Measurements from ENCODE around the gene ZBTB48. TPM values are rescaled to one million over a fixed set of nuclear protein-coding genes. Genes with fewer than 3 reads are reported as not detected.

ZBTB48 gene
- total RNA-seq, 4 donors from 2014 or later = 12.7 to 17.7 (median 14.1) TPM

DNA sequence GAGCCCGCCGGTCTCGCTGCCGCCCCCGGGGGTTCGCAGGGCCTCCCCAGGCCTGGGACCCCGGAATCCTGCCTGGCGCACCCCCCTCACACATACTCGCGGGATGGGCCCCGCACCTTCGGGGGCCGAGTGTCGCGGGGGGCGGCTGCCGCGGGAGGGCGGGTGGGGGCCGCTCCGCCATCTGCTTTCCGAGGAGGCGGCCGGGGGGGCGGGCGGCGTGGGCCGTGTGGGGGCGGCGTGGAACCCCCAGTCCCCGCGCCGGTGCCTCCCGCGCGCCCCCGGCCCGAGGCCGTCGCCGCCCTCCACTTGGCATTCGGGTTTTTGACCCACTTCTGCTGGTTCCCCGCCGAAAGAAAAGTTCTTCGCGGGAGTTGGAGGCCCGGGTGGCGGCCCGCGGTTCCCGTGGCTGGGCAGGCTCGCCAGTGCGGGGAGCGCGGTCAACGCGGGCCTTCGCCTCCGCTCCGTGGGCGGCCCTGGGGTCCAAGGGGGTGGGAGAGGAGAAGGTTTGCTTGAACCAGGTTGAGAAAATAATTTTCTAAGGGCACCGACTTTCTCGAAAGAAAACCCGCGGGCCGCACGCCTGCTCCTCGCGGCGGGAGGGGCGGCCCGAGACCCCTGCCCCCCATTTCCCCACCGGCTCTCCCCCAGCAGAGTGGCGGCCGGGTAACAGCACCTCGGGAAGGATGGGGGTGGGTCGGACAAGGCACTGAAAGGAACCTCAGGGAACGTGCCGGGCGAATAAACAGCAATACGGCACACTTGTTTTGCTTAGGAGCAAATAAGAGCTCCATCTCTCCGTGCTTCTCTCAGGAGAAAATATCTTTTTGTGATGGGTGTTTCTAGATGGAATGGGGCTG lies 35.4 kb downstream of the ZBTB48 start:
- Histone ChIP-seq H3K9me3 (no peaks in the 10 kb centered on the region), H3K27ac (peak overlapping the region; percentile 88 to 99 (median 97)), H3K4me3 (peak overlapping the region; percentile 83 to 89), H3K27me3 (no peaks in the 10 kb centered on the region), H3K4me1 (peaks cover 0 to 57% (median 11%) of the 10 kb centered on the region in 3 donors), H3K36me3 (peaks cover 0 to 31% of the 10 kb centered on the region in 2 donors)
- WGBS, 2 donors (ENCODE audit: low coverage in 1 of 2) = 0 to 10% methylated on average over 2 of the region's 82 CpGs
- ATAC-seq = no peak
- TF ChIP-seq EP300 (IDR thresholded peaks at IDR 0.05) (no peak), POLR2A (IDR thresholded peaks at IDR 0.05) (no peak), POLR2AphosphoS5 (IDR thresholded peaks at IDR 0.05) (no peak), CTCF (IDR thresholded peaks at IDR 0.05) (no peak)

DNA sequence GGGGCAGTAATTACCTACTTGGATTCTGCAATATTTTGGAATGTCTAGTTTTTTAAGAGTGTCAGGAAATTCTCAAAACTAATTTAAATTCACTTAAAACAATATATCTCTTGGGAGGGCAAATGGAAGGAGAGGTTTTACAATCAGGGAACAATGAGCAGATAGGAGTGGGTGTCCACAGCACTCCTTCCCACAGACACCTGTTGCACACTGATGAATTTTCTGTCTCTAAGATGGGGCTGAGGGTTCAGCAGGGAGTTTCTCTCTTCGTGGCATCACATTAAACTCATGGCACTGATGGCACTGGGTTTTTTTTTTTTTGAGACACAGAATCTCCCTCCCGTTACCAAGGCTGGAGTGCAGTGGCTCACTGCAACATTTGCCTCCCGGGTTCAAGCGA lies 39.3 kb downstream of the ZBTB48 start:
- no peak overlapping the region for H3K27ac ChIP-seq
- H3K4me3 ChIP-seq = no peak overlapping the region
- H3K9me3 ChIP-seq = no peaks in the 10 kb centered on the region
- H3K36me3 ChIP-seq = peaks cover 0 to 61% of the 10 kb centered on the region in 2 donors
- TF ChIP-seq CTCF (IDR thresholded peaks at IDR 0.05) = no peak
- no peak for TF ChIP-seq POLR2AphosphoS5 (IDR thresholded peaks at IDR 0.05)
- TF ChIP-seq EP300 (IDR thresholded peaks at IDR 0.05) = no peak
- no peak for TF ChIP-seq POLR2A (IDR thresholded peaks at IDR 0.05)
- 78 to 96% methylated on average over 2 to 4 of the region's 4 CpGs for WGBS, 2 donors (ENCODE audit: low coverage in 1 of 2)
- H3K27me3 ChIP-seq = no peaks in the 10 kb centered on the region
- no peak for ATAC-seq
- H3K4me1 ChIP-seq = peaks cover 0 to 60% (median 11%) of the 10 kb centered on the region in 3 donors

DNA sequence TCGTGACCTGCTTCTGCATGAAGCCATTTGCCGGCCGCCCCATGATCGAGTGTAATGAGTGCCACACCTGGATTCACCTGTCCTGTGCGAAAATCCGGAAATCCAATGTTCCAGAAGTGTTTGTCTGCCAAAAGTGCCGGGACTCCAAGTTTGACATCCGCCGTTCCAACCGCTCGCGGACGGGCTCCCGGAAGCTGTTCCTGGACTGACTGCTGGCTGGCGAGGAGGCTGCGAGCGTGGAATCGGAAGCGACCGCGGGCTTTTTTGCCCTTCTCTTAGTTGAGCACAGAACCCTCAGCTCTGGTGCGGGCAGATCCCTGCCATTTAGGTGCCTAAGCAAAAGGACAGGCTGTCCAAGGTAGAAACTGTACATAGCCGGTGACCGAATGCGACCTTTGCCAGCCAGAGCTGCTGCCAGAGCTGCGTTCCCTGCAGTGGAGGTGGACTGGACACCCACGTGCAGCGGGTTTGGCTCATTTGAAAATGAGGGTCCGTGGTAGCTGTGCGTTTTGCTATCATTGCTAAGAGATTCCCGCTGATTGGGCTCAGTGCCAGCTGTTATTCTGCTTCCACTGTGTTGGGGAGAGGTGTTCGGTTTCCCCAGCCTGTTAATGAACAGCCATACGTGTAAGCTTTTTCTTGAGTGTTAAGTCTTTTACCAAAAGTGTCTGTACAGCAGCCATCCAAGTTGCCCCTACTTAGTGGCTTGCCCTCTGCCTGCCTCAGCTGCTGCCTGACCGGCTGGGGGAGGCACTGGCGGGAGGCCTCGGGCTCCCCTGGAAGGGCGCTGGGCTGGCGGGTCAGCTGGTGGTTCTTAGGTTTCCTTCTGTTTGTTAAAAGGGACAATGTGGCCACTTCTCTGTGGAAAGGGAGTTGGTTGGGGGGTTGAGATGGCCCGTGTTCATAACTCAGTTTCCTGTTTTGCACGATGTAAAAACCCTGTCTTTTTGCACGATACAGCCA lies 41.9 kb downstream of the ZBTB48 start:
- no peak for TF ChIP-seq EP300 (IDR thresholded peaks at IDR 0.05)
- TF ChIP-seq POLR2AphosphoS5 (IDR thresholded peaks at IDR 0.05) = no peak
- no peak for TF ChIP-seq POLR2A (IDR thresholded peaks at IDR 0.05)
- Histone ChIP-seq H3K27ac (peak overlapping the region in 3 of 4 donors; percentile 91 to 95 (median 92)), H3K4me1 (peaks cover 0 to 63% (median 14%) of the 10 kb centered on the region in 3 donors), H3K9me3 (no peaks in the 10 kb centered on the region), H3K4me3 (no peak overlapping the region), H3K27me3 (no peaks in the 10 kb centered on the region), H3K36me3 (peaks cover 0 to 61% of the 10 kb centered on the region in 2 donors)
- ATAC-seq = no peak
- WGBS, 2 donors (ENCODE audit: low coverage in 1 of 2) = 81 to 93% methylated on average over 3 to 17 of the region's 41 CpGs

- no peak for ATAC-seq
- H3K9me3 ChIP-seq = no peaks in the 10 kb centered on the region
- no peak overlapping the region for H3K4me3 ChIP-seq
- H3K36me3 ChIP-seq = peaks cover 0 to 63% of the 10 kb centered on the region in 2 donors
- H3K4me1 ChIP-seq = peaks cover 0 to 63% (median 15%) of the 10 kb centered on the region in 3 donors
- TF ChIP-seq POLR2A (IDR thresholded peaks at IDR 0.05) (no peak), EP300 (IDR thresholded peaks at IDR 0.05) (no peak), CTCF (IDR thresholded peaks at IDR 0.05) (no peak), POLR2AphosphoS5 (IDR thresholded peaks at IDR 0.05) (no peak)
- no peaks in the 10 kb centered on the region for H3K27me3 ChIP-seq
- peak overlapping the region in 3 of 4 donors; percentile 91 to 95 (median 92) for H3K27ac ChIP-seq
- 80 to 90% methylated on average over 1 to 3 of the region's 10 CpGs for WGBS, 2 donors (ENCODE audit: low coverage in 1 of 2)
These were observed 42.8 kb downstream of the ZBTB48 start for GRCh38 chr1:6622396-6623152.

Measured in gastroesophageal sphincter (tissue), 4 donors.